GM12878 (cell line): ENCODE measurements around the gene ADGRF4. TPM values are rescaled to one million over a fixed set of nuclear protein-coding genes. Genes with fewer than 3 reads are reported as not detected.

ENCODE experiments used
- ATAC-seq: fragments of 200-7000 bp; cut with Tn5 transposase; 3 replicates; pipeline ENCODE4 v1.9.1; 2020; ENCODE audit warnings: mild to moderate bottlenecking, moderate library complexity
- BruUV-seq: library from RNA; stranded (reverse); fragments of 400-500 nt; replicated peaks from 2 replicates; lab custom pipeline; 2021; lab: Mats Ljungman, UMichigan
- CTCF ChIA-PET: fragments of 300-600 bp; sonication (Branson Sonifier 250); formaldehyde crosslinking; extraction: SDS; loops from one replicate; lab custom pipeline; 2021; ENCODE audit warnings: inconsistent platforms; lab: Yijun Ruan, JAX
- POLR2A ChIA-PET: fragments of 350-600 bp; formaldehyde crosslinking; extraction: SDS; loops from one replicate; lab custom pipeline; 2021; ENCODE audit warnings: inconsistent platforms; lab: Charles Lee
- RAD21 ChIA-PET: fragments of 300-600 bp; sonication (Branson Sonifier 250); formaldehyde crosslinking; loops from one replicate; lab custom pipeline; 2023; ENCODE audit warnings: antibody characterized with exemption; ENCODE audit not compliant: unreplicated experiment; lab: Charles Lee
- SMC1A ChIA-PET: fragments of 300-600 bp; sonication (Branson Sonifier 250); formaldehyde crosslinking; loops from one replicate; lab custom pipeline; 2023; ENCODE audit not compliant: unreplicated experiment, uncharacterized antibody; lab: Charles Lee
- DNase-seq: peaks from one replicate; pipeline ENCODE4 v3.0.0-alpha.2; 2011; ENCODE audit warnings: low read depth, low spot score
- FAIRE-seq: peaks from 3 replicates; lab custom pipeline; 2011; peaks lifted over from hg19 to GRCh38; lab: Jason Lieb, UNC
- H2AFZ ChIP-seq: 2 replicates; pipeline ENCODE4 v1.6.0; 2011; ENCODE audit warnings: low read depth, low read length, control low read depth; ENCODE audit not compliant: control insufficient read depth
- H3K27ac ChIP-seq: 2 replicates; pipeline ENCODE4 v1.5.1; 2011; ENCODE audit warnings: control low read depth; ENCODE audit not compliant: control insufficient read depth, insufficient read depth
- H3K27me3 ChIP-seq, 2 experiments: replicated peaks in 1 of 2; 2 replicates each; pipeline versions ENCODE4 v1.6.0 to v1.6.1; 2011; ENCODE audit warnings: low read length in 1 of 2; ENCODE audit not compliant: control insufficient read depth in 2 of 2, insufficient read depth in 2 of 2
- H3K36me3 ChIP-seq, 2 experiments: 2 replicates each; pipeline ENCODE4 v1.5.1; 2011; ENCODE audit warnings: low read length in 1 of 2; ENCODE audit not compliant: control insufficient read depth in 2 of 2, insufficient read depth in 2 of 2
- H3K4me1 ChIP-seq: 2 replicates; pipeline ENCODE4 v1.6.1; 2011; ENCODE audit warnings: mild to moderate bottlenecking, low read length, moderate library complexity, mixed read lengths; ENCODE audit not compliant: control insufficient read depth, insufficient read depth
- H3K4me2 ChIP-seq: 2 replicates; pipeline ENCODE4 v1.6.0; 2011; ENCODE audit warnings: control low read depth; ENCODE audit not compliant: control insufficient read depth, insufficient read depth
- H3K4me3 ChIP-seq: fragments of 200-600 bp; sonication (generic); 2 replicates; pipeline ENCODE4 v1.5.1; 2016
- H3K79me2 ChIP-seq: 2 replicates; pipeline ENCODE4 v1.6.0; 2011; ENCODE audit warnings: low read length; ENCODE audit not compliant: control insufficient read depth, insufficient read depth
- H3K9ac ChIP-seq: 2 replicates; pipeline ENCODE4 v1.8.0; 2011; ENCODE audit warnings: low read length, control low read depth, mixed read lengths; ENCODE audit not compliant: control insufficient read depth, insufficient read depth
- H3K9me3 ChIP-seq: replicated peaks from 3 replicates; pipeline ENCODE4 v1.5.1; 2011; ENCODE audit warnings: mild to moderate bottlenecking, low read length; ENCODE audit not compliant: control insufficient read depth, insufficient read depth
- H4K20me1 ChIP-seq: 2 replicates; pipeline ENCODE4 v1.6.0; 2011; ENCODE audit not compliant: control insufficient read depth, insufficient read depth
- E2F8 ChIP-seq: fragments of 450-650 bp; IDR thresholded peaks from 2 replicates; pipeline ENCODE4 v1.6.1; 2018; ENCODE audit warnings: mild to moderate bottlenecking, low read depth, moderate library complexity; ENCODE audit not compliant: partially characterized antibody
- GABPA ChIP-seq: IDR thresholded peaks from 2 replicates; pipeline ENCODE4 v1.6.1; 2014; ENCODE audit warnings: antibody characterized with exemption, low read depth, mild to moderate bottlenecking, inconsistent platforms
- NRF1 ChIP-seq: conservative IDR thresholded peaks from 2 replicates; pipeline ENCODE4 v1.6.1; 2011; ENCODE audit warnings: mild to moderate bottlenecking, low read depth, low read length, improper control_type of control experiment
- PAX5 ChIP-seq: IDR thresholded peaks from 2 replicates; pipeline ENCODE4 v1.6.1; 2011; ENCODE audit warnings: low read depth, low read length, borderline replicate concordance
- RELB ChIP-seq: fragments of 450-650 bp; IDR thresholded peaks from 2 replicates; pipeline ENCODE4 v1.6.1; 2017; ENCODE audit warnings: low read depth, mild to moderate bottlenecking, moderate library complexity
- ZNF217 ChIP-seq: fragments of 450-650 bp; IDR thresholded peaks from 2 replicates; pipeline ENCODE4 v1.6.1; 2017; ENCODE audit warnings: antibody characterized with exemption, mild to moderate bottlenecking
- ZNF24 ChIP-seq: fragments of 450-650 bp; IDR thresholded peaks from 2 replicates; pipeline ENCODE4 v1.6.1; 2017; ENCODE audit warnings: antibody characterized with exemption, mild to moderate bottlenecking
- WGBS: methylation state at CpG from one replicate; pipeline ENCODE4 v1.1.6; 2016; ENCODE audit warnings: low lambda C conversion rate; ENCODE audit not compliant: insufficient replicate concordance, insufficient coverage; ENCODE audit errors: missing lambda C conversion rate; 5-methylcytosine and 5-hydroxymethylcytosine counted together
- in situ Hi-C: fragments of 300-500 bp; cut with MboI; formaldehyde crosslinking; loops from 9 replicates; pipeline ENCODE4 v1.14.3; 2018; ENCODE audit warnings: mixed read lengths
- intact Hi-C: fragments of 100-400 bp; cut with micrococcal nuclease; formaldehyde crosslinking; loops from one replicate; pipeline ENCODE4 v1.14.2; 2022; ENCODE audit not compliant: unreplicated experiment
- polyA plus RNA-seq, 11 experiments: library from polyadenylated mRNA; depleted of rRNA in 4 of 11; unstranded in 6 of 11; stranded (reverse) in 5 of 11; fragments of >200 nt; fragmentation: Nextera tagmentation in 4 of 11; fragmentation: Illumina TruSeq in 1 of 11; extraction: Ambion mirVana in 4 of 11; extraction: Trizol in 1 of 11; gene quantifications; 1 replicate in 1 of 11; 2 replicates in 10 of 11; pipeline versions ENCODE4 v1.2.1 to v1.2.3, GENCODE V29; 2011 to 2016; ENCODE audit warnings: inconsistent platforms in 2 of 11, missing spikeins in 2 of 11, low read depth in 1 of 11
- total RNA-seq, 4 experiments: library from RNA; depleted of rRNA in 3 of 4; stranded (reverse); fragments of >200 nt in 3 of 4; fragmentation: Illumina TruSeq in 1 of 4; extraction: Trizol in 1 of 4; gene quantifications; 2 replicates each; pipeline versions ENCODE4 v1.2.1 to v1.2.3, GENCODE V29; 2013 to 2021

ADGRF4 gene
- total and polyA plus RNA-seq, 10 of the 15 experiments (the other 5 are each of a cell fraction or from before 2014, with no cell fraction given): 0.04 to 0.12 (median 0.06) TPM; not detected in 5

DNA sequence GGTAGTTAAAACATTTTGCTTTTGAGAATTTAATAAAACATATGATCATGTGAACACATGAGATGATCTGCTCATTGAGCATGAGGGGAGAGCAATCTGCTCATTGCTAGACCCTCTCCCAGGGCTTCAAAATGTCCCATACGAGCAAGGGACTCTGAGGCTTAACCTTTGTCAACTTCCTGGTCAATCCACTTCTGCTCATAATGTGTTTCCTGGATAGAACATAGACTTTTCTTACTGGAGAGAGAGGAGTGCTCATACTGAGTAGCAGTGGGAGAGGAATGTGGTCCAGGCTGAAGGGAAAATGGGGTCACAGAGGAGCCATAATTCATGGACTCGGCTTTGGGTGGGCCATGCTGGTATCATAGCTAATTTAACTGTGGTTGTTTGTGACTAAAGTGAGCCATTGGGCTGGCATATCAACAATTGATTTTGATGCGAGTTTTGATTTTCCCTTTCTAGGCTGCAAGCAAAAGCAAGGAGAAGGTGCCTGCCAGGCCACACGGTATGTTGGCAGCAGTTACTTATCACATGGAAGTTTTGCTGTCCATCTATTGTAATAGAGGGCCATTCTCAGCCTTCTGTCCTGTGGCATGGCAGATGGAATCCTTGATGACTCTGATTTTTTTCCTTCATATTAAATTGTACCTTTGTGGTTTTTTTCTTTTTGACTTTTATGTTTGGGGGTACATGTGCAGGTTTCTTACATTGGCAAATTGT, 20.8 kb upstream of the ADGRF4 start:
- intact Hi-C loops (no loop called here), in situ Hi-C loops (no loop called here)
- CTCF ChIA-PET: no interaction called here
- DNase-seq (no peak), ATAC-seq (no peak)
- Histone ChIP-seq H3K27me3 (no peaks in the 10 kb centered on the region; a peak in 1 of 4 replicates), H3K4me3 (no peak overlapping the region), H3K4me2 (no peak overlapping the region)
- POLR2A ChIA-PET: interaction anchor here (0.6 kb wide), 1 partner anchor 861 kb away, joined by 3 read pairs; no protein-coding TSS in a partner anchor
- SMC1A ChIA-PET: no interaction called here
- TF ChIP-seq PAX5 (no peak), RELB (no peak), NRF1 (no peak), GABPA (no peak), ZNF24 (no peak), ZNF217 (no peak), E2F8 (no peak)
- TF ChIP-seq, all 136 proteins: peak for 0
- Histone ChIP-seq H3K79me2 (no peaks in the 10 kb centered on the region), H4K20me1 (no peaks in the 10 kb centered on the region), H3K36me3 (no peaks in the 10 kb centered on the region), H3K9ac (no peak overlapping the region), H2AFZ (no peak overlapping the region), H3K4me1 (no peaks in the 10 kb centered on the region), H3K27ac (no peak overlapping the region), H3K9me3 (no peaks in the 10 kb centered on the region; the same call in 2 of the 3 replicates)
- no TSS peak for BruUV-seq
- RAD21 ChIA-PET: no interaction called here
- 16% methylated on average over 4 of the region's 4 CpGs for WGBS
- no peak for FAIRE-seq
